ENCODE data around the gene HLF.

- no peak for TF ChIP-seq EZH2phosphoT487 (IDR thresholded peaks at IDR 0.05; ENCODE audit: insufficient read depth, low read depth)
- TF ChIP-seq EZH2 (IDR thresholded peaks at IDR 0.05; ENCODE audit: insufficient read depth, poor library complexity, severe bottlenecking): no peak
Observed at GRCh38 chr17:55334881-55335540, 70.3 kb downstream of the HLF start.

All from GM23248 (cell line).